H1 (cell line): ENCODE results near the gene CCDC136. TPM values are rescaled to one million over a fixed set of nuclear protein-coding genes. Genes with fewer than 3 reads are reported as not detected.

ENCODE experiments used
- CTCF ChIA-PET: fragments of 300-600 bp; sonication (Branson Sonifier 250); formaldehyde crosslinking; loops from one replicate; lab custom pipeline; 2021; ENCODE audit not compliant: partially characterized antibody; lab: Charles Lee
- POLR2A ChIA-PET: fragments of 300-600 bp; sonication (Branson Sonifier 250); formaldehyde crosslinking; loops from one replicate; lab custom pipeline; 2021; ENCODE audit warnings: inconsistent platforms; ENCODE audit not compliant: partially characterized antibody; lab: Charles Lee
- DNase-seq, 2 experiments: peaks; one replicate each; pipeline versions ENCODE4 v3.0.0 to v3.0.0-alpha.2; 2010 to 2022; ENCODE audit warnings: low spot score in 2 of 2, low read depth in 1 of 2, mixed read lengths in 1 of 2
- FAIRE-seq: peaks from 2 replicates; lab custom pipeline; 2011; peaks lifted over from hg19 to GRCh38; lab: Jason Lieb, UNC
- H2AFZ ChIP-seq: 2 replicates; pipeline ENCODE4 v1.8.1; 2012; ENCODE audit warnings: low read length, inconsistent platforms
- H2AK5ac ChIP-seq: 2 replicates; pipeline ENCODE4 v1.6.1; 2013; ENCODE audit warnings: low read depth, low read length
- H2BK120ac ChIP-seq: replicated peaks from 2 replicates; pipeline ENCODE3; 2013; ENCODE audit warnings: low read depth, low read length, inconsistent platforms
- H2BK12ac ChIP-seq: 2 replicates; pipeline ENCODE4 v1.6.1; 2013; ENCODE audit warnings: low read depth, low read length
- H2BK15ac ChIP-seq: 2 replicates; pipeline ENCODE4 v1.6.1; 2013; ENCODE audit warnings: low read length
- H2BK20ac ChIP-seq: 2 replicates; pipeline ENCODE4 v1.6.1; 2013; ENCODE audit warnings: low read length
- H2BK5ac ChIP-seq: 2 replicates; pipeline ENCODE4 v1.6.1; 2013; ENCODE audit warnings: low read depth, low read length
- H3K14ac ChIP-seq: 2 replicates; pipeline ENCODE4 v1.6.1; 2013; ENCODE audit warnings: inconsistent platforms; ENCODE audit not compliant: insufficient read length
- H3K18ac ChIP-seq: 2 replicates; pipeline ENCODE4 v1.6.1; 2013; ENCODE audit warnings: low read length; ENCODE audit errors: extremely low read depth
- H3K23ac ChIP-seq: 2 replicates; pipeline ENCODE4 v1.6.1; 2013; ENCODE audit warnings: inconsistent platforms; ENCODE audit not compliant: insufficient read length
- H3K23me2 ChIP-seq: 2 replicates; pipeline ENCODE4 v1.6.1; 2013; ENCODE audit warnings: low read depth, low read length
- H3K27ac ChIP-seq: 2 replicates; pipeline ENCODE4 v1.6.1; 2011; ENCODE audit warnings: low read depth, low read length, inconsistent platforms
- H3K27me3 ChIP-seq, 4 experiments: replicated peaks in 1 of 4; 1 replicate in 1 of 4; 2 replicates in 3 of 4; pipeline versions ENCODE4 v1.6.1 to v1.8.1; 2011 to 2013; ENCODE audit warnings: low read length in 3 of 4, mild to moderate bottlenecking in 3 of 4, inconsistent platforms in 2 of 4, mixed read lengths in 2 of 4, moderate library complexity in 1 of 4; ENCODE audit not compliant: control insufficient read depth in 3 of 4, insufficient read depth in 3 of 4; ENCODE audit errors: extremely low read depth in 1 of 4
- H3K36me3 ChIP-seq, 4 experiments: 2 replicates each; pipeline versions ENCODE4 v1.6.1 to v1.8.1; 2011 to 2013; ENCODE audit warnings: mild to moderate bottlenecking in 4 of 4, low read length in 3 of 4, moderate library complexity in 2 of 4, control low read depth in 1 of 4, inconsistent platforms in 1 of 4; ENCODE audit not compliant: insufficient read depth in 4 of 4, control insufficient read depth in 2 of 4
- H3K4ac ChIP-seq: replicated peaks from 2 replicates; pipeline ENCODE3; 2013; ENCODE audit warnings: low read length, low read depth, mixed read lengths, inconsistent platforms; ENCODE audit not compliant: insufficient read length
- H3K4me1 ChIP-seq, 4 experiments: replicated peaks in 1 of 4; 1 replicate in 1 of 4; 2 replicates in 3 of 4; pipeline versions ENCODE4 v1.6.1 to v1.8.1; 2011 to 2013; ENCODE audit warnings: low read length in 3 of 4, inconsistent platforms in 2 of 4, mixed read lengths in 1 of 4; ENCODE audit not compliant: insufficient read depth in 4 of 4, control insufficient read depth in 3 of 4
- H3K4me2 ChIP-seq, 2 experiments: 2 replicates each; pipeline versions ENCODE4 v1.6.1 to v1.8.1; 2011 to 2013; ENCODE audit warnings: low read depth in 2 of 2, low read length in 2 of 2, control low read depth in 1 of 2, inconsistent platforms in 1 of 2, mild to moderate bottlenecking in 1 of 2; ENCODE audit not compliant: insufficient read depth in 1 of 2
- H3K4me3 ChIP-seq, 4 experiments: fragments of 200-600, 300-600 bp in 1 of 4; sonication (generic), shearing (Covaris generic), sonication (Bioruptor Twin) in 1 of 4; 2 replicates each; pipeline versions ENCODE4 v1.5.1 to v1.8.1; 2011 to 2016; ENCODE audit warnings: low read length in 4 of 4, low read depth in 3 of 4, control low read depth in 2 of 4, inconsistent platforms in 2 of 4, mild to moderate bottlenecking in 2 of 4, mixed read lengths in 1 of 4, moderate library complexity in 1 of 4; ENCODE audit not compliant: insufficient read depth in 2 of 4; ENCODE audit errors: extremely low read depth in 1 of 4
- H3K56ac ChIP-seq: replicated peaks from 2 replicates; pipeline ENCODE3; 2013; ENCODE audit warnings: low read depth, mild to moderate bottlenecking, mixed read lengths, low read length, inconsistent platforms; ENCODE audit not compliant: insufficient read length
- H3K79me1 ChIP-seq: 2 replicates; pipeline ENCODE4 v1.6.1; 2013; ENCODE audit warnings: low read depth, low read length, control low read depth
- H3K79me2 ChIP-seq, 2 experiments: 2 replicates each; pipeline versions ENCODE4 v1.6.1 to v1.8.1; 2012 to 2013; ENCODE audit warnings: low read length in 2 of 2, mild to moderate bottlenecking in 2 of 2, inconsistent platforms in 1 of 2; ENCODE audit not compliant: insufficient read depth in 2 of 2, control insufficient read depth in 1 of 2
- H3K9ac ChIP-seq, 4 experiments: replicated peaks in 1 of 4; 1 replicate in 1 of 4; 2 replicates in 3 of 4; pipeline versions ENCODE4 v1.6.1 to v1.8.1; 2011 to 2013; ENCODE audit warnings: low read depth in 3 of 4, low read length in 3 of 4, control low read depth in 2 of 4, mild to moderate bottlenecking in 2 of 4, moderate library complexity in 2 of 4, inconsistent platforms in 1 of 4; ENCODE audit errors: extremely low read depth in 1 of 4
- H3K9me3 ChIP-seq, 2 experiments: 2 replicates each; pipeline versions ENCODE4 v1.6.1 to v1.8.1; 2012 to 2013; ENCODE audit warnings: mild to moderate bottlenecking in 2 of 2, moderate library complexity in 2 of 2, control low read depth in 1 of 2, inconsistent platforms in 1 of 2, low read depth in 1 of 2, low read length in 1 of 2, mixed read lengths in 1 of 2; ENCODE audit not compliant: insufficient read depth in 2 of 2
- H4K20me1 ChIP-seq, 2 experiments: replicated peaks in 1 of 2; 2 replicates each; pipeline versions ENCODE3 to v1.8.1; 2011 to 2013; ENCODE audit warnings: inconsistent platforms in 2 of 2, low read length in 2 of 2, mild to moderate bottlenecking in 1 of 2; ENCODE audit not compliant: insufficient read depth in 2 of 2, control insufficient read depth in 1 of 2
- H4K5ac ChIP-seq: 2 replicates; pipeline ENCODE4 v1.6.1; 2013; ENCODE audit warnings: low read length, low read depth, mixed read lengths, inconsistent platforms; ENCODE audit not compliant: insufficient read length
- H4K8ac ChIP-seq: 2 replicates; pipeline ENCODE4 v1.8.0; 2013; ENCODE audit warnings: mild to moderate bottlenecking, moderate library complexity, low read length, inconsistent platforms; ENCODE audit not compliant: insufficient read depth; ENCODE audit errors: extremely low read depth
- H4K91ac ChIP-seq: replicated peaks from 2 replicates; pipeline ENCODE3; 2013; ENCODE audit warnings: low read length, mixed read lengths, inconsistent platforms; ENCODE audit not compliant: insufficient read length
- CBX8 ChIP-seq: fragments of 300-800, 300-1000 bp; sonication (generic); IDR thresholded peaks from 2 replicates; pipeline ENCODE4 v1.7.1; 2016; ENCODE audit warnings: low read depth, low read length, borderline replicate concordance
- JUND ChIP-seq: IDR thresholded peaks from 2 replicates; pipeline ENCODE4 v1.6.1; 2011; ENCODE audit warnings: mild to moderate bottlenecking, improper control_type of control experiment, low read length
- KDM1A ChIP-seq: fragments of 200-600, 300-600 bp; sonication (generic); IDR thresholded peaks from 2 replicates; pipeline ENCODE4 v1.7.1; 2016; ENCODE audit warnings: mild to moderate bottlenecking, low read length, borderline replicate concordance
- POLR2AphosphoS5 ChIP-seq: IDR thresholded peaks from 2 replicates; pipeline ENCODE4 v1.6.1; 2011; ENCODE audit warnings: low read depth, low read length
- RBBP5 ChIP-seq: IDR thresholded peaks from 2 replicates; pipeline ENCODE4 v1.7.1; 2012; ENCODE audit warnings: low read depth, mild to moderate bottlenecking, inconsistent platforms, low read length, moderate library complexity, borderline replicate concordance
- SAP30 ChIP-seq: fragments of 300-600 bp; sonication (generic); IDR thresholded peaks from 2 replicates; pipeline ENCODE4 v1.7.1; 2012; ENCODE audit warnings: low read length, moderate library complexity, mild to moderate bottlenecking, inconsistent platforms; ENCODE audit not compliant: insufficient read depth, insufficient replicate concordance
- SIX5 ChIP-seq: IDR thresholded peaks from 2 replicates; pipeline ENCODE4 v1.6.1; 2011; ENCODE audit warnings: mild to moderate bottlenecking, low read depth, low read length
- SP2 ChIP-seq: IDR thresholded peaks from 2 replicates; pipeline ENCODE4 v1.6.1; 2012; ENCODE audit warnings: mild to moderate bottlenecking, low read length, inconsistent platforms
- SUZ12 ChIP-seq: fragments of 200-600 bp; sonication (generic); IDR thresholded peaks from 2 replicates; pipeline ENCODE4 v1.6.1; 2012; ENCODE audit warnings: mild to moderate bottlenecking, inconsistent platforms, low read length, moderate library complexity, mixed read lengths
- TEAD4 ChIP-seq: IDR thresholded peaks from 2 replicates; pipeline ENCODE4 v1.6.1; 2012; ENCODE audit warnings: low read depth, low read length, inconsistent platforms, mixed read lengths
- WGBS, 2 experiments: shearing (Covaris generic) in 1 of 2; methylation state at CpG; one replicate each; pipeline versions ENCODE4 v1.1.6 to v1.1.7; 2013 to 2015; ENCODE audit warnings: low lambda C conversion rate in 2 of 2, mixed read lengths in 2 of 2, inconsistent platforms in 1 of 2, low coverage in 1 of 2, missing lambda C conversion rate in 1 of 2; ENCODE audit not compliant: insufficient replicate concordance in 2 of 2, insufficient coverage in 1 of 2, insufficient read length in 1 of 2; ENCODE audit errors: extremely low coverage in 1 of 2, missing lambda C conversion rate in 1 of 2; 5-methylcytosine and 5-hydroxymethylcytosine counted together
- polyA plus RNA-seq, 7 experiments: library from polyadenylated mRNA; depleted of rRNA in 3 of 7; stranded (reverse) in 5 of 7; unstranded in 2 of 7; fragments of >200 nt in 5 of 7; fragments of 200-250 nt in 2 of 7; gene quantifications; 1 replicate in 5 of 7; 2 replicates in 1 of 7; 4 replicates in 1 of 7; pipeline versions ENCODE4 v1.2.1 to v1.2.3, GENCODE V29; 2011 to 2013; ENCODE audit warnings: missing spikeins in 2 of 7, mixed read lengths in 2 of 7
- total RNA-seq: library from RNA; stranded (reverse); fragmentation: NEBNext Ultra II Directional; extraction: Animal tissue kit (Norgen Biotek cat#: 25700); gene quantifications from 2 replicates; pipeline ENCODE4 v1.2.1, GENCODE V29; 2021

The CCDC136 gene
- total and polyA plus RNA-seq, 2 of the 8 experiments (the other 6 are each of a cell fraction or from before 2014, with no cell fraction given), result 35.6 to 47.7 TPM

DNA sequence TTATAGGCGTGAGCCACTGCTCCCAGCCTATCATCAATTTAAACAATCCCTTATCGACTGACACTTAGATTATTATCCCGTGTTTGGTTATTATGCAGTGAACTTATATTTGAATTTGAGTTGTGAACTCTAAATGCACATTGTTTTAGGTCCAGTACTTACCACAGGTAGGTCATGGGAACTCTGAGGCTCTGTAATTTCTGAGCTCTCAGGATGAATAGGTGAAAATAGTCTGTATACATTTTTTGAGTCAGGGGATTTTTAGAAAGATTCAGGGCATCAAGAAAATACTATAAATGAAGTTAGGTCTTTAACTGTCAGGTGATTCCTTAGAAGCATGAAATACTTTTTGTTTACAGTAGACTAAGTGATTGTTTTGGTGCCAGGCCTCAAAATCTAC is 8.8 kb downstream of the CCDC136 start:
- Histone ChIP-seq H3K36me3 (peaks cover 7 to 57% (median 27%) of the 10 kb centered on the region in 4 experiments; a peak in 6 of 8 replicates), H2AK5ac (no peak overlapping the region), H3K4me1 (no peaks in the 10 kb centered on the region), H2BK12ac (no peak overlapping the region), H3K23me2 (no peaks in the 10 kb centered on the region), H3K9me3 (no peaks in the 10 kb centered on the region), H4K20me1 (no peaks in the 10 kb centered on the region), H3K56ac (no peak overlapping the region), H3K9ac (no peak overlapping the region), H3K79me1 (no peaks in the 10 kb centered on the region), H2BK15ac (no peak overlapping the region), H3K4me3 (no peak overlapping the region), H3K23ac (no peak overlapping the region), H3K4me2 (no peak overlapping the region), H3K18ac (no peak overlapping the region), H3K79me2 (no peaks in the 10 kb centered on the region), H3K27me3 (no peaks in the 10 kb centered on the region), H3K27ac (no peak overlapping the region), H4K8ac (no peak overlapping the region), H4K5ac (no peak overlapping the region), H4K91ac (no peak overlapping the region), H3K4ac (no peak overlapping the region), H2AFZ (no peak overlapping the region), H2BK5ac (no peak overlapping the region), H2BK20ac (no peak overlapping the region), H3K14ac (no peak overlapping the region), H2BK120ac (no peak overlapping the region)
- DNase-seq (no peak), FAIRE-seq (no peak)
- no peak for TF ChIP-seq SAP30
- no peak for TF ChIP-seq JUND
- no peak for TF ChIP-seq RBBP5
- no peak for TF ChIP-seq KDM1A
- no peak for TF ChIP-seq SIX5
- TF ChIP-seq CBX8, result no peak
- TF ChIP-seq POLR2AphosphoS5, result no peak
- no peak for TF ChIP-seq TEAD4
- no peak for TF ChIP-seq SP2
- TF ChIP-seq SUZ12, result no peak
- ChIA-PET POLR2A (interaction anchor here (1.0 to 1.9 kb wide), 2 partner anchors 8 to 31 kb away, joined by 3 to 12 read pairs; no protein-coding TSS in a partner anchor), CTCF (interaction anchor here (0.9 to 1.5 kb wide), 3 partner anchors 11 to 41 kb away, joined by 3 to 4 read pairs (median 3); no protein-coding TSS in a partner anchor)
- 92% methylated on average over 3 of the region's 3 CpGs; no CpG with 5 or more reads in 1 of the 2 experiments for WGBS, 2 experiments
